ENCODE measurements around the gene DENND6A.
A peak's percentile ranks its signal among the peaks of the same experiment; 100 is the strongest.
"Not testable (repeated sequence)": the region's sequence is repeated elsewhere in the genome, so short reads cannot be mapped to it uniquely, and the experiment has no call there.

The DENND6A gene

DNA sequence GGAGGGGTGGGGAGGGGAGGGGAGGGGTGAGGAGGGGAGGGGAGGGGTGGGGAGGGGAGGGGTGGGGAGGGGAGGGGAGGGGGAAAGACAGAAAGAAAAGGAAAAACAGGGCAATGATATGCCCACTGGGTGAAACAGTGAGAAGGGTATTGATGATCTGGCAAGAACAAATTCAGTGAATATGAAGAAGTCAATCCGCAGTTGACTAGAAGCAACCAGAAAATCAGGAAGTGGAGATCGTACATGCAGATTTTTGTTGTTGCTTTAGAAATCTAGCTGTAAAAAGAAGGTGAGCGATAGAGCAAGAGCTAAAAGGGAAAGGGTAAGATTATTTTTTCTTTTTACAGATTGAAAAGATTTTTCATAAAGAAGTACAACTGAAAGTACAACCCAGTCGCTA is 48.1 kb downstream of the DENND6A start:
- DNase-seq (ENCODE audit: low read depth in 2 of 2): no peak

GRCh38 chr3:57637391-57637790 is 55.5 kb downstream of the DENND6A start:
- DNase-seq (ENCODE audit: low read depth in 2 of 2): no peak

DNA sequence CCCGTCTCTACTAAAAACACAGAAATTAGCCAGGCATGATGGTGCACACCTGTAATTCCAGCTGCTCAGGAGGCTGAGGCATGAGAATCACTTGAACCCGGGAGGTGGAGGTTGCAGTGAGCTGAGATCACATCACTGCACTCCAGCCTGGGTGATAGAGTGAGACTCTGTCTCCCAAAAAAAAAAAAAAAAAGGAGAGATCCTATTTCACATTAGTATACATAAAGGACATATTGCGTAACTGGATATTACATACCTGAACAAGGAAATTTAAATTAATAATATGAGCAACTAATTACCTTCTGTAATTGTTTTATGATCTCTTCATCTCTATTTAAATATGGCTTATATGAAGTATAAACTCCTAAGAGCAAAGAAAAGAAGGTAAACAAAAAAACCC is 58.6 kb downstream of the DENND6A start:
- DNase-seq (ENCODE audit: low read depth in 2 of 2): not testable (repeated sequence)

- no peak for DNase-seq (ENCODE audit: low read depth in 2 of 2)
These were observed 64.9 kb downstream of the DENND6A start for GRCh38 chr3:57627976-57628375.

DNA sequence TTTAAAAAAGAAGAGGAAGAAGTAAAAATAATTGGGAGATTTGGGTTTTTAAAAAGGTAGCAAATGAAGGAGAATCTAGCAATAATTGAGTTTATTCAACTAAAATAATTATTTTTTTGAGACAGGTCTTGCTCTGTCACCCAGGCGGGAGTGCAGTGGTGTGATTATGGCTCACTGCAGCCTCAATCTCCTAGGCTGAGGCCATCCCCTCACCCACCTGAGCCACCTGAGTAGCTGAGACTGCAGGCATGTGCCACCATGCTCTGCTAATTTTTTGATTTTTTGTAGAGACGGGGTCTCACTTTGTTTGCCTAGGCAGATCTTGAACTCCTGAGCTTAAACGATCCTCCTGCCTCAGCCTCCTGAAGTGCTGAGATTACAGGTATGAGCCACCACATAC is 68.1 kb downstream of the DENND6A start:
- no peak for DNase-seq (ENCODE audit: low read depth in 2 of 2)

GRCh38 chr3:57622362-57622761 is 70.5 kb downstream of the DENND6A start:
- DNase-seq (ENCODE audit: low read depth in 2 of 2): no peak

- no peak for DNase-seq (ENCODE audit: low read depth in 2 of 2)
These were observed 75.1 kb downstream of the DENND6A start for GRCh38 chr3:57617739-57618138.

DNA sequence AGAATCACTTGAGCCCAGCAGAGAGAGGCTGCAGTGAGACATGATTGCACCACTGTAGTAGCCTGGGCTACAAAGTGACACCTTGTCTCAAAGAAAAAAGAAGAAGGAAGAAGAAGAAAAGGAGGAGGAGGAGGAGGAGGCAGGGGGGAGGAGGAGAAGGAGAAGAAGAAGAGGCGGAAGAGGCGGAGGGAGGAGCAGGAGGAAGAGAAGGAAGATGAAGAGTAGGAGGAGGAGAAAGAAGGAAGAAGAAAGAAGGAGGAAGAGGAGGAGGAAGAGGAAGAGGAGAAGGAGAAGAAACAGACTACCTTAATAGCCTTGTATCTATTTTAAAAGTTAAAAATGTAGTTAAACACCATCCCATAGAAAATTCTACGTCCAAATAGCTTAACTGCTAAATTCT is 76.6 kb downstream of the DENND6A start:
- DNase-seq (ENCODE audit: low read depth in 2 of 2): no peak

DNA sequence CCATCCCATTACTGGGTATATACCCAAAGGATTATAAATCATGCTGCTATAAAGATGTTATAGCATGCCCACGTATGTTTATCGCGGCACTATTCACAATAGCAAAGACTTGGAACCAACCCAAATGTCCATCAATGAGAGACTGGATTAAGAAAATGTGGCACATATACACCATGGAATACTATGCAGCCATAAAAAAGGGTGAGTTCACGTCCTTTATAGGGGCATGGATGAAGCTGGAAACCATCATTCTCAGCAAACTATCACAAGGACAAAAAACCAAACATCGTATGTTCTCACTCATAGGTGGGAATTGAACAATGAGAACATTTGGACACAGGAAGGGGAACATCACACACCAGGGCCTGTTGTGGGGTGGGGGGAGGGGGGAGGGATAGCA is 81.0 kb downstream of the DENND6A start:
- DNase-seq (ENCODE audit: low read depth in 2 of 2): not testable (repeated sequence)

- DNase-seq (ENCODE audit: low read depth in 2 of 2): no peak
These were observed 87.2 kb downstream of the DENND6A start for GRCh38 chr3:57605683-57606082.

DNA sequence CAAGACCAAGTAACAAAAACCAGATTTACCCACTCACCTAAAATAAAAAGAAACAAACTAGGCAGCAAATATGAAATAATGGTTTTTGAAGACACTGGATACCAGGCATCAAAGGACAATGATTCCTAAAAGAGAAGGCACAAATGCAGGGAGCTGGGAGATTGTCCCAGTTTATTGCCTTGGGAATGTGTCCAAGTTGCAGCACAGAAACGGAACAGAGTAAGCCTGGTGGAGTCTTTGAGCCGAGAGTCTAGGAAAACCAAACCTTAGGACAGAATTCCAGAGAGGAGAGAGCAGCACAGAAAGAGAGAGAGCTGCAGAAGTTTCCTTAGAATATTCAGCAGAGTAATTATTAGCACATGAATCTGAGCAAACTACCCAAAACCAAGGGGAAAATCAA is 87.9 kb downstream of the DENND6A start:
- DNase-seq (ENCODE audit: low read depth in 2 of 2): no peak

DNA sequence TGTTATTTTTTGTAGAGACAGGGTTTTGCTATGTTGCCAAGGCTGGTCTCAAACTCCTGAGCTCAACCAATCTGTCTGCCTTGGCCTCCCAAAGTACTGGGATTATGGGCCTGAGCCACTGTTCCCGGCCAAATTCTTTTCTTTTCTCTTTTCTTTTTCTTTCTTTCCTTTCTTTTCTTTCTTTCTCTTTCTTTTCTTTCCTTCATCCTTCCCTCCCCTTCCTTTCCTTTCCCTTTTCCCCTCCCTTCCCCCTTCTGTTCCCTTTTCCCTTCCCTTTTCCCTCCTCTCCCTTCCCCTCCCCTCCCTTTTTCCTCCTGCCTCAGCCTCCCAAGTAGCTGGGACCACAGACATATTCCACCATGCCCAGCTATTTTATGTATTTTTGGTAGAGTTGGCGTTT is 92.7 kb downstream of the DENND6A start:
- no peak for DNase-seq (ENCODE audit: low read depth in 2 of 2)

- no peak for DNase-seq (ENCODE audit: low read depth in 2 of 2)
These were observed 94.0 kb downstream of the DENND6A start for GRCh38 chr3:57598765-57599360.

- peak; percentile 98 for DNase-seq (ENCODE audit: low read depth in 2 of 2)
These were observed 95.6 kb downstream of the DENND6A start, which contains the start of gene ARF4 for GRCh38 chr3:57597127-57597923. TSS of gene ARF4 (minus strand) at chr3:57597344. CDS start at chr3:57597140, 204 bp downstream.

GRCh38 chr3:57596495-57597126 is 96.3 kb downstream of the DENND6A start:
- peak; percentile 25 to 34 for DNase-seq (ENCODE audit: low read depth in 2 of 2)

DNA sequence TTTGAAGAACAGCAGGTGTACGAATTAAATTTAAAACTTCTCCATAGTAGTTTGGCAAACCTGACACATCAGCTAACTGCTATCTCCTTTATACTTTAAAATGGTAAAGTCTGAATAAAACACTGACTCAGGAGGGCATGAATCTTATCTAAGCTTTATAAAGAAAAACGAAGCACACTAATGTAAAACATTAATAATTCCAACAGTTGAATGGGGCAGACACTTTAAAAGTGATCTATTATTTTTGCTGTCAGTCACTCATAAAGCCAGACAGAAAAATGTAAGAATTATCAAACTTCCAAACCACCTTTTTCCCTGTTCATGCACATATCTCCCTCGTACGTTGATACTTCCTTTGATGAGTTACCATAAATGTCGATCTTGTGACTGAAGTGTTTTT is 98.3 kb downstream of the DENND6A start:
- no peak for DNase-seq (ENCODE audit: low read depth in 2 of 2)

DNA sequence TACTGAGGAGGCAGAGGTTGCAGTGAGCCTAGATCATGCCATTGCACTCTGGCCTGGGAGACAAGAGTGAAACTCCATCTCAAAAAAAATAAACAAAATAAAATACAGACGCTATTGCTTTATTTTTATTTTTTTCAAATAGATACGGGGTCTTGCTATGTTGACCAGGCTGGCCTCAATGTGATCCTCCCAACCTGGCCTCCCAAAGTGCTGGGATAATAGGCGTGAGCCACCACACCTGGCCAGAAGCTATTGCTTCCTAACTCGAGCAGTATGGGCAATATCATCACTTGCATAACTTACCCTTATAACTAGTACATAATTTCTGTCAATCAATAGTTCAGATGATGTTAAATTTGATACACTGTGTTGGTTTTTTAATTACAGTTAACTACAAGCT is 98.7 kb downstream of the DENND6A start:
- no peak for DNase-seq (ENCODE audit: low read depth in 2 of 2)

- DNase-seq (ENCODE audit: low read depth in 2 of 2): no peak
These were observed 100.6 kb downstream of the DENND6A start for GRCh38 chr3:57592306-57592705.

DNA sequence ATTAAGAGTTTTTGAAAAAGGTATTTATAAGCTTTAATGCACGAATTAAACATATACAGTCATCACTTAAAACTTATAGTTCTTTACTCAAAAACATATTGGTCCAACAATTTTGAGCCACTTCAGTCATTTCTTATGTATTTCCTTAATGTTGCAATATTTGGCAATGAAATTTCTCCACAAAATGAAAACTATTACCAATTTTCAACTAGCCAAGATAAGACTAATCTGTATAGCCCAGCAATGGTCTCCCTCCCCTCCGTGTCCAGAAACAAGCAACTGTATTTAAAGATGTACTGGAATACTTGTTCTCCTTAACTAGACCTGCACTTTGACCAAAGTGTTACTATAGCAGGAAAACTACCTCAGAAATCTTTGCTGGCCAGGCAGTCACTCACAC is 105.0 kb downstream of the DENND6A start:
- DNase-seq (ENCODE audit: low read depth in 2 of 2): no peak

DNA sequence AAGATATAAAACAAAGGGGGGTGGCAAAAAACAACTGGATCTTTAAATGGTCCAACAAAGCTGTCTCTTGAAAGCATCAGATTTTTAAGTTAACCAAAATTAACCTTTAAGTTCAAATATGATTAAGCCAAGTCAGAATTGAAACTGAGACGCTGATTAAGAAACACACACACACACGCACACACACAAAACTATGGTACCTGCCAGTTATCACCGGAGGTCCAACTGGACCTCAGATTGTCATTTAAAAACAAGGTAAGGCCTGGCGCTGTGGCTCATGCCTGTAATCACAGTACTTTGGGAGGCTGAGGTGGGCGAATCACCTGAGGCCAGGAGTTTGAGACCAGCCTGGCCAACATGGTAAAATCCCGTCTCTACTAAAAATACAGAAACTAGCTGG is 106.1 kb downstream of the DENND6A start:
- DNase-seq (ENCODE audit: low read depth in 2 of 2): no peak

GRCh38 chr3:57583544-57583943 is 109.3 kb downstream of the DENND6A start:
- DNase-seq (ENCODE audit: low read depth in 2 of 2): no peak

- no peak for DNase-seq (ENCODE audit: low read depth in 2 of 2)
These were observed 110.3 kb downstream of the DENND6A start for GRCh38 chr3:57582474-57583168.

Data from stimulated activated CD4-positive, alpha-beta T cell treated with anti-CD3 and anti-CD28 coated beads, Interleukin-15, amount 100 ng/mL, for 48 hours (primary cell).